Psoas muscle (tissue), 8 donors: ENCODE data around the gene C12orf60. TPM values are rescaled to one million over a fixed set of nuclear protein-coding genes. Genes with fewer than 3 reads are reported as not detected.

Experiments used
- ATAC-seq, 4 donors: fragments of 200-7000 bp; cut with Tn5 transposase; one replicate each; pipeline ENCODE4 v1.9.1; 2020; ENCODE audit warnings: moderate library complexity in 3 of 4, mild to moderate bottlenecking in 2 of 4
- DNase-seq, 2 donors: peaks; one replicate each; pipeline ENCODE4 v3.0.0-alpha.2; 2020
- H3K27ac ChIP-seq: fragments of 200-600 bp; one replicate; pipeline ENCODE4 v1.8.0; 2022
- H3K27me3 ChIP-seq, 3 donors: fragments of 200-600 bp in 1 of 3; one replicate each; pipeline versions ENCODE4 v1.6.1 to v1.8.0; 2013 to 2022; ENCODE audit warnings: low read length in 2 of 3, mild to moderate bottlenecking in 2 of 3, moderate library complexity in 1 of 3; ENCODE audit not compliant: insufficient read depth in 3 of 3
- H3K36me3 ChIP-seq, 2 donors: fragments of 200-600 bp in 1 of 2; one replicate each; pipeline versions ENCODE4 v1.6.1 to v1.8.0; 2013 to 2022; ENCODE audit warnings: low read depth in 1 of 2, mild to moderate bottlenecking in 1 of 2, moderate library complexity in 1 of 2; ENCODE audit not compliant: insufficient read depth in 1 of 2
- H3K4me1 ChIP-seq: fragments of 200-600 bp; one replicate; pipeline ENCODE4 v1.8.0; 2022
- H3K4me3 ChIP-seq: fragments of 200-600 bp; one replicate; pipeline ENCODE4 v1.8.0; 2022; ENCODE audit warnings: mild to moderate bottlenecking
- H3K9me3 ChIP-seq: fragments of 200-600 bp; one replicate; pipeline ENCODE4 v1.8.0; 2022
- CTCF ChIP-seq: fragments of 200-600 bp; IDR thresholded peaks from one replicate; pipeline ENCODE4 v1.8.0; 2022; ENCODE audit warnings: antibody characterized with exemption
- WGBS, 3 donors: extraction: QIAGEN DNeasy Blood & Tissue Kit; methylation state at CpG; one replicate each; pipeline versions ENCODE4 v1.1.6 to v1.1.7; 2013; 5-methylcytosine and 5-hydroxymethylcytosine counted together
- intact Hi-C, 2 donors: fragments of 100-400 bp; cut with DNase I; formaldehyde crosslinking; loops; one replicate each; pipeline versions ENCODE4 v1.11.0 to v1.14.2; 2022
- polyA plus RNA-seq, 3 donors: library from polyadenylated mRNA; stranded (reverse); fragments of 200-250 nt; gene quantifications; one replicate each; pipeline ENCODE4 v1.2.3, GENCODE V29; 2013
- total RNA-seq, 4 donors: library from RNA; stranded (reverse); fragmentation: NEBNext Ultra II Directional in 2 of 4; extraction: Animal tissue kit (Norgen Biotek cat#: 25700) in 2 of 4; gene quantifications; one replicate each; pipeline versions ENCODE4 v1.2.1 to v1.2.4, GENCODE V29; 2021 to 2023
- donor health status: healthy with polysubstance abuse.
- donor health status: DM: no; HTN: no; CAD: no; lungs with moderate emphysema.
- donor health status: Bipolar disorder and iron deficiency.
- donor health status: healthy.
- donor health status: DM: yes; HTN: yes; CAD: no.
- donor health status: DM: no; HTN: no; CAD: no.
- donor health status: DM: no; HTN: no; CAD: no.
- donor health status: DM: yes; HTN: yes; CAD: no.

Gene C12orf60
- total and polyA plus RNA-seq, 7 donors, result 0.49 to 4.0 (median 1.8) TPM

GRCh38 chr12:14868916-14869506, 65.5 kb downstream of the C12orf60 start:
- TF ChIP-seq CTCF, result no peak
- intact Hi-C loops, result no loop called here
- H3K36me3 ChIP-seq, result no peaks in the 10 kb centered on the region
- H3K27me3 ChIP-seq, result peaks cover 0 to 2% (median 0%) of the 10 kb centered on the region in 3 donors
- H3K4me1 ChIP-seq, result no peaks in the 10 kb centered on the region
- DNase-seq (no peak), ATAC-seq (no peak)
- H3K4me3 ChIP-seq, result no peak overlapping the region
- 93 to 100% (median 93%) methylated on average over 3 of the region's 3 CpGs for WGBS, 3 donors
- no peak overlapping the region for H3K27ac ChIP-seq
- no peaks in the 10 kb centered on the region for H3K9me3 ChIP-seq

- no peaks in the 10 kb centered on the region for H3K4me1 ChIP-seq
Observed at GRCh38 chr12:14871247-14871646, 67.8 kb downstream of the C12orf60 start.

GRCh38 chr12:14871886-14872285, 68.4 kb downstream of the C12orf60 start:
- TF ChIP-seq CTCF, result no peak
- H3K27me3 ChIP-seq, result peaks cover 0 to 2% (median 0%) of the 10 kb centered on the region in 3 donors
- no peaks in the 10 kb centered on the region for H3K9me3 ChIP-seq
- intact Hi-C loops, result loop anchor here in 1 of 2 donors (5.0 kb wide), 1 partner anchor 35 kb away; no protein-coding TSS in a partner anchor
- no peak overlapping the region for H3K27ac ChIP-seq
- no peak overlapping the region for H3K4me3 ChIP-seq
- 48 to 73% (median 58%) methylated on average over 1 of the region's 1 CpG for WGBS, 3 donors
- H3K4me1 ChIP-seq, result no peaks in the 10 kb centered on the region
- no peak for DNase-seq
- no peak for ATAC-seq
- no peaks in the 10 kb centered on the region for H3K36me3 ChIP-seq

More at GRCh38 chr12:14871247-14871646, 67.8 kb downstream of the C12orf60 start:
- WGBS, 3 donors, result 91 to 97% (median 94%) methylated on average over 1 of the region's 1 CpG
- ATAC-seq, result no peak
- no peak for DNase-seq
- TF ChIP-seq CTCF, result no peak
- no peaks in the 10 kb centered on the region for H3K36me3 ChIP-seq
- intact Hi-C loops, result loop anchor here in 1 of 2 donors (5.0 kb wide), 1 partner anchor 36 kb away; no protein-coding TSS in a partner anchor
- H3K9me3 ChIP-seq, result no peaks in the 10 kb centered on the region
- H3K27me3 ChIP-seq, result peaks cover 0 to 2% (median 0%) of the 10 kb centered on the region in 3 donors
- H3K27ac ChIP-seq, result no peak overlapping the region
- H3K4me3 ChIP-seq, result no peak overlapping the region

- no peaks in the 10 kb centered on the region for H3K4me1 ChIP-seq
- H3K4me3 ChIP-seq, result no peak overlapping the region
- TF ChIP-seq CTCF, result no peak
- DNase-seq, result no peak
- no peaks in the 10 kb centered on the region for H3K9me3 ChIP-seq
- H3K27me3 ChIP-seq, result peaks cover 0 to 2% (median 0%) of the 10 kb centered on the region in 3 donors
- H3K27ac ChIP-seq, result no peak overlapping the region
- no peak for ATAC-seq
- 15 to 75% (median 29%) methylated on average over 1 of the region's 1 CpG for WGBS, 3 donors
- no peaks in the 10 kb centered on the region for H3K36me3 ChIP-seq
- intact Hi-C loops, result loop anchor here in 1 of 2 donors (5.0 kb wide), 1 partner anchor 34 kb away; no protein-coding TSS in a partner anchor
Observed at GRCh38 chr12:14873440-14874185, 70.1 kb downstream of the C12orf60 start.

Other genes with a start within 250 kb of the C12orf60 start
- gene PLBD1, start 235.8 kb upstream of the C12orf60 start, total RNA-seq, result 10 to 100 TPM in 1 of 4 donors, 1 to 10 TPM in 3; 6.5 to 10.6 (median 8.9) TPM
- gene PLBD1, start 235.8 kb upstream of the C12orf60 start, polyA plus RNA-seq, result 1 to 10 TPM; 3.7 to 5.6 (median 4.4) TPM
- under 1 TPM in 1 of 4 donors, not detected in 3; 0.11 TPM for gene GUCY2C, start 107.1 kb upstream of the C12orf60 start, total RNA-seq
- gene GUCY2C, start 107.1 kb upstream of the C12orf60 start, polyA plus RNA-seq, result under 1 TPM in 1 of 3 donors, not detected in 2; 0.13 TPM
- 10 to 100 TPM; 34.6 to 68.0 (median 58.3) TPM for gene WBP11, start 192 bp upstream of the C12orf60 start, total RNA-seq
- gene WBP11, start 192 bp upstream of the C12orf60 start, polyA plus RNA-seq, result 10 to 100 TPM; 22.7 to 48.7 (median 43.0) TPM
- not detected for gene SMCO3, start 10.5 kb downstream of the C12orf60 start, total RNA-seq
- under 1 TPM in 2 of 3 donors, not detected in 1; 0.04 to 0.05 TPM for gene SMCO3, start 10.5 kb downstream of the C12orf60 start, polyA plus RNA-seq
- gene ART4, start 39.9 kb downstream of the C12orf60 start, total RNA-seq, result under 1 TPM in 2 of 4 donors, not detected in 2; 0.17 to 0.19 TPM
- under 1 TPM; 0.14 to 0.39 (median 0.17) TPM for gene ART4, start 39.9 kb downstream of the C12orf60 start, polyA plus RNA-seq
- 100 to 1,000 TPM in 1 of 4 donors, 10 to 100 TPM in 3; 60.2 to 159 (median 82.0) TPM for gene MGP, start 82.2 kb downstream of the C12orf60 start, total RNA-seq
- gene MGP, start 82.2 kb downstream of the C12orf60 start, polyA plus RNA-seq, result 10 to 100 TPM; 57.3 to 83.5 (median 57.5) TPM
- under 1 TPM in 3 of 4 donors, not detected in 1; 0.17 to 0.42 (median 0.24) TPM for gene ERP27, start 134.9 kb downstream of the C12orf60 start, total RNA-seq
- gene ERP27, start 134.9 kb downstream of the C12orf60 start, polyA plus RNA-seq, result under 1 TPM; 0.05 to 0.09 (median 0.08) TPM
- gene ARHGDIB, start 157.9 kb downstream of the C12orf60 start, total RNA-seq, result 10 to 100 TPM; 27.1 to 41.4 (median 29.9) TPM
- gene ARHGDIB, start 157.9 kb downstream of the C12orf60 start, polyA plus RNA-seq, result 10 to 100 TPM; 23.9 to 44.0 (median 39.4) TPM
- gene PDE6H, start 169.4 kb downstream of the C12orf60 start, total RNA-seq, result not detected
- gene PDE6H, start 169.4 kb downstream of the C12orf60 start, polyA plus RNA-seq, result not detected